OCI-LY7 (cell line): ENCODE data around the gene SOCS7. TPM values are rescaled to one million over a fixed set of nuclear protein-coding genes. Genes with fewer than 3 reads are reported as not detected.

ENCODE experiments used
- BruUV-seq: library from RNA; stranded (reverse); fragments of 400-500 nt; replicated peaks from 2 replicates; lab custom pipeline; 2021; lab: Mats Ljungman, UMichigan
- CTCF ChIA-PET: fragments of 300-600 bp; sonication (Branson Sonifier 250); formaldehyde crosslinking; loops from one replicate; lab custom pipeline; 2022; ENCODE audit warnings: antibody characterized with exemption; ENCODE audit not compliant: unreplicated experiment; lab: Charles Lee
- POLR2A ChIA-PET: fragments of 300-600 bp; sonication (Branson Sonifier 250); formaldehyde crosslinking; loops from one replicate; lab custom pipeline; 2022; ENCODE audit warnings: antibody characterized with exemption; lab: Charles Lee
- DNase-seq: peaks from one replicate; pipeline ENCODE4 v3.0.0-alpha.2; 2015; ENCODE audit warnings: low spot score
- H2AFZ ChIP-seq: fragments of 200-600 bp; sonication (generic), shearing (Covaris generic); 2 replicates; pipeline ENCODE4 v1.6.1; 2014; ENCODE audit warnings: mild to moderate bottlenecking, antibody characterized with exemption, low read length, moderate library complexity
- H3K27ac ChIP-seq: fragments of 200-600 bp; sonication (generic); 2 replicates; pipeline ENCODE4 v1.5.1; 2014; ENCODE audit warnings: mixed run types, low read depth, mild to moderate bottlenecking, moderate library complexity, low read length, inconsistent platforms; ENCODE audit not compliant: poor library complexity, severe bottlenecking
- H3K36me3 ChIP-seq: fragments of 200-600 bp; sonication (generic); 2 replicates; pipeline ENCODE4 v1.6.1; 2014; ENCODE audit warnings: mild to moderate bottlenecking, antibody characterized with exemption, low read length, moderate library complexity, mixed read lengths; ENCODE audit not compliant: insufficient read depth
- H3K4me1 ChIP-seq: fragments of 200-600 bp; sonication (generic); 2 replicates; pipeline ENCODE4 v1.5.1; 2014; ENCODE audit warnings: mild to moderate bottlenecking, low read length; ENCODE audit not compliant: insufficient read depth, poor library complexity, severe bottlenecking
- H3K4me2 ChIP-seq: fragments of 200-600 bp; sonication (generic); 2 replicates; pipeline ENCODE4 v1.6.1; 2014; ENCODE audit warnings: mild to moderate bottlenecking, low read length
- H3K4me3 ChIP-seq: fragments of 200-600 bp; sonication (generic); 2 replicates; pipeline ENCODE4 v1.5.1; 2014; ENCODE audit warnings: mild to moderate bottlenecking, low read depth, low read length; ENCODE audit not compliant: poor library complexity, severe bottlenecking
- H3K79me2 ChIP-seq: fragments of 200-600 bp; sonication (generic); 2 replicates; pipeline ENCODE4 v1.6.1; 2016; ENCODE audit warnings: low read depth, mild to moderate bottlenecking, low read length, moderate library complexity, mixed read lengths; ENCODE audit not compliant: insufficient read depth
- H3K9me2 ChIP-seq: fragments of 200-600 bp; sonication (generic); 2 replicates; pipeline ENCODE4 v1.6.1; 2016; ENCODE audit warnings: mild to moderate bottlenecking, low read length, mixed read lengths; ENCODE audit not compliant: insufficient read depth
- H3K9me3 ChIP-seq: fragments of 200-600 bp; sonication (generic); 2 replicates; pipeline ENCODE4 v1.6.1; 2014; ENCODE audit warnings: mild to moderate bottlenecking, mixed run types, low read length, mixed read lengths
- H4K20me1 ChIP-seq: fragments of 200-600 bp; sonication (generic); 2 replicates; pipeline ENCODE4 v1.6.1; 2014; ENCODE audit warnings: mild to moderate bottlenecking, antibody characterized with exemption, low read length, moderate library complexity, mixed read lengths; ENCODE audit not compliant: insufficient read depth
- EZH2phosphoT487 ChIP-seq: fragments of 200-600 bp; sonication (generic); IDR thresholded peaks from 2 replicates; pipeline ENCODE4 v1.6.1; 2018; ENCODE audit warnings: low read depth, borderline replicate concordance, mild to moderate bottlenecking, mixed run types, antibody characterized with exemption, low read length, moderate library complexity, mixed read lengths
- intact Hi-C: fragments of 100-400 bp; cut with micrococcal nuclease; formaldehyde crosslinking; loops from one replicate; pipeline ENCODE4 v1.10.0; 2022; ENCODE audit not compliant: unreplicated experiment
- total RNA-seq, 2 experiments: library from RNA; depleted of rRNA in 1 of 2; stranded (reverse); fragments of >200 nt in 1 of 2; shearing (Covaris generic) in 1 of 2; gene quantifications; 2 replicates each; pipeline ENCODE4 v1.2.3, GENCODE V29; 2014 to 2022
- TF ChIP-seq, protein P1 (sequence below): fragments of 200-600 bp; sonication (generic); conservative IDR thresholded peaks from 2 replicates; pipeline ENCODE4 v1.5.1; 2014; ENCODE audit warnings: mild to moderate bottlenecking, antibody characterized with exemption, low read length, moderate library complexity, mixed read lengths

Gene SOCS7
- total RNA-seq, 2 experiments from 2014 or later: 36.1 to 39.1 TPM

DNA sequence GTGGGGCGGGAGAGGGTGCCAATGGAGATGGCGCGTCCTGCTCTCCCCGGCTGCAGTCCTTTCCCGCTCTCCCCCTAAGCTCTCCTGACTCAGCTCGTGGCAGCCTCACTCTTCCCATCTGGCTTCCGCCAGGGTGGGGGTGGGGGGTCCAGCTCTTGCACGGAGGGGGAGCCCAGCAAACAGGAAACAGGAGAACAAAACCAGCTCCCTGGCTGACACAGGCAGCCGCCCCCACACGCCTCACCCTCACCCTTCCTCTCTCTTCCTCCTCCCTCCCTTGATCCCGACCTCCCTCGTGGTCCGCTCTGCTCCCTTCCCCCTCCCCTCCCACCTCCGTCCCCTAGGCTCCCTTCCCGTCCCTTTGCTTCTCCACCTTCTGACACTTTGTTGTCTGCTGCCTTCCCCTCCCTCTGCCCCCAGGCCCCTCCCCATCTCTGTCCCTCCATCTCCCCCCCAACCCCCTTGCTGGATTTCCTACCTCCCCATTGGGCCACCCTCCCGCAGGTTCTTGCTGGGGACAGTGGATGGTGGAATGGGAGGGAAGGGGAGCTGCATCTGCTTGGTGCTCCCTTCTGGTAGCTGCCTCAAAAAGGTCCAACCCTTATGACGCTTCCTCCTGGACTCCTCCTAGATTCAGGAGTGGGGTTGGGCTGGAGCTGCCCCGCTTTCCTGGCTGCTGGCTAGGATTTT lies 100.3 kb downstream of the SOCS7 start:
- no peak for DNase-seq
- Histone ChIP-seq H3K4me2 (no peak overlapping the region), H3K4me1 (peaks cover 28% of the 10 kb centered on the region), H3K9me3 (no peaks in the 10 kb centered on the region), H4K20me1 (no peaks in the 10 kb centered on the region), H3K9me2 (no peaks in the 10 kb centered on the region), H3K36me3 (no peaks in the 10 kb centered on the region), H2AFZ (no peak overlapping the region), H3K79me2 (no peaks in the 10 kb centered on the region), H3K4me3 (no peak overlapping the region), H3K27ac (no peak overlapping the region)
- intact Hi-C loops: no loop called here
- ChIA-PET CTCF (no interaction called here), POLR2A (interaction anchor here (0.7 kb wide), 1 partner anchor 605 kb away, joined by 6 read pairs; no protein-coding TSS in a partner anchor)
- TF ChIP-seq, protein P1, sequence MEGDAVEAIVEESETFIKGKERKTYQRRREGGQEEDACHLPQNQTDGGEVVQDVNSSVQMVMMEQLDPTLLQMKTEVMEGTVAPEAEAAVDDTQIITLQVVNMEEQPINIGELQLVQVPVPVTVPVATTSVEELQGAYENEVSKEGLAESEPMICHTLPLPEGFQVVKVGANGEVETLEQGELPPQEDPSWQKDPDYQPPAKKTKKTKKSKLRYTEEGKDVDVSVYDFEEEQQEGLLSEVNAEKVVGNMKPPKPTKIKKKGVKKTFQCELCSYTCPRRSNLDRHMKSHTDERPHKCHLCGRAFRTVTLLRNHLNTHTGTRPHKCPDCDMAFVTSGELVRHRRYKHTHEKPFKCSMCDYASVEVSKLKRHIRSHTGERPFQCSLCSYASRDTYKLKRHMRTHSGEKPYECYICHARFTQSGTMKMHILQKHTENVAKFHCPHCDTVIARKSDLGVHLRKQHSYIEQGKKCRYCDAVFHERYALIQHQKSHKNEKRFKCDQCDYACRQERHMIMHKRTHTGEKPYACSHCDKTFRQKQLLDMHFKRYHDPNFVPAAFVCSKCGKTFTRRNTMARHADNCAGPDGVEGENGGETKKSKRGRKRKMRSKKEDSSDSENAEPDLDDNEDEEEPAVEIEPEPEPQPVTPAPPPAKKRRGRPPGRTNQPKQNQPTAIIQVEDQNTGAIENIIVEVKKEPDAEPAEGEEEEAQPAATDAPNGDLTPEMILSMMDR: no peak
- TF ChIP-seq EZH2phosphoT487: no peak
- no TSS peak for BruUV-seq

DNA sequence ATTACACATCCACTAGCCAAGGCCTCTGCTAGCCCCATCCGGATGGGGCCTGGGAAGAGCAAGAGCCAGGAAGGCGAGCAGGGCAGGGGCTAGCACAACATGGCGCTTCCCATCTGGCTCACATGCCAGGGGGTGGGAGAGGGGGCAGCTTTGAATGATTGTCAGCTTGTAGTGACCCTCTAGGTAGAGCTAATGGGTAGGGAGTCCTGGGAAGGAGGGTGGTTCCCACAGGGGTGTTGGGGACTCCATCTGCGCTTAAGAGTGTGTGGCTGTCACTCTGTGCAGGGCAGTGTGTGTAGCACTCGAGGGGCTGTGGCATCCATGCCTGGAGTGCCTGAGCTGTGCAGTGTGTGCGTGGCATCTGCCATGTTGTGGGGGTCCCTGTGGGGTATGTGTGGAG lies 101.1 kb downstream of the SOCS7 start:
- no peaks in the 10 kb centered on the region for H4K20me1 ChIP-seq
- TF ChIP-seq, protein P1: no peak
- no peak for TF ChIP-seq EZH2phosphoT487
- no peak for DNase-seq
- no peak overlapping the region for H3K27ac ChIP-seq
- POLR2A ChIA-PET: interaction anchor here (0.7 kb wide), 1 partner anchor 605 kb away, joined by 6 read pairs; no protein-coding TSS in a partner anchor
- H3K9me3 ChIP-seq: no peaks in the 10 kb centered on the region
- no peaks in the 10 kb centered on the region for H3K79me2 ChIP-seq
- no peak overlapping the region for H2AFZ ChIP-seq
- no peak overlapping the region for H3K4me2 ChIP-seq
- intact Hi-C loops: no loop called here
- peaks cover 28% of the 10 kb centered on the region for H3K4me1 ChIP-seq
- BruUV-seq: no TSS peak
- no peaks in the 10 kb centered on the region for H3K36me3 ChIP-seq
- H3K9me2 ChIP-seq: no peaks in the 10 kb centered on the region
- CTCF ChIA-PET: no interaction called here
- H3K4me3 ChIP-seq: no peak overlapping the region

- H3K36me3 ChIP-seq: no peaks in the 10 kb centered on the region
- ChIA-PET CTCF (no interaction called here), POLR2A (no interaction called here)
- no peak overlapping the region for H3K4me2 ChIP-seq
- BruUV-seq: no TSS peak
- TF ChIP-seq, protein P1: no peak
- no peak for TF ChIP-seq EZH2phosphoT487
- intact Hi-C loops: no loop called here
- DNase-seq: no peak
- H3K79me2 ChIP-seq: no peaks in the 10 kb centered on the region
- no peaks in the 10 kb centered on the region for H3K9me2 ChIP-seq
- no peaks in the 10 kb centered on the region for H4K20me1 ChIP-seq
- no peak overlapping the region for H2AFZ ChIP-seq
- peaks cover 28% of the 10 kb centered on the region for H3K4me1 ChIP-seq
- H3K4me3 ChIP-seq: no peak overlapping the region
- H3K9me3 ChIP-seq: no peaks in the 10 kb centered on the region
- H3K27ac ChIP-seq: no peak overlapping the region
These were observed 102.3 kb downstream of the SOCS7 start for GRCh38 chr17:38453951-38454421.
